ENCODE measurements around the gene TMEM114.

TMEM114 gene

GRCh38 chr16:8519643-8520042, 70.7 kb downstream of the TMEM114 start:
- TF ChIP-seq CTCF (IDR thresholded peaks at IDR 0.05; ENCODE audit: low read depth, low read length, missing control alignments): no peak
- H3K4me3 ChIP-seq (replicated peaks; ENCODE audit: low read depth, low read length): no peak overlapping the region
- no peak for DNase-seq (ENCODE audit: extremely low read depth, low read depth)

All from HFF-Myc (cell line).